GM23248 (cell line): ENCODE data around the gene DOK6.

Experiments
- EZH2 ChIP-seq: fragments of 200-600 bp; sonication (generic); IDR thresholded peaks from 2 replicates; pipeline ENCODE4 v1.6.1; 2018; ENCODE audit warnings: antibody characterized with exemption, mild to moderate bottlenecking; ENCODE audit not compliant: insufficient read depth, poor library complexity, severe bottlenecking
- EZH2phosphoT487 ChIP-seq: fragments of 200-600 bp; sonication (generic); IDR thresholded peaks from 2 replicates; pipeline ENCODE4 v1.6.1; 2018; ENCODE audit warnings: antibody characterized with exemption, moderate library complexity, mild to moderate bottlenecking, low read depth; ENCODE audit not compliant: insufficient read depth

GRCh38 chr18:69484699-69485396 is 84.2 kb downstream of the DOK6 start:
- TF ChIP-seq EZH2 = no peak
- no peak for TF ChIP-seq EZH2phosphoT487
